Measurements from ENCODE around the gene GUK1. TPM values are rescaled to one million over a fixed set of nuclear protein-coding genes. Genes with fewer than 3 reads are reported as not detected.

GUK1 gene
- total RNA-seq, 1 donor from 2014 or later = 242 TPM

GRCh38 chr1:228175316-228176023, 35.4 kb downstream of the GUK1 start:
- no peak for TF ChIP-seq CTCF (conservative IDR thresholded peaks at IDR 0.05; ENCODE audit: low read depth, low read length)

GRCh38 chr1:228176024-228176395, 35.9 kb downstream of the GUK1 start:
- DNase-seq (ENCODE audit: low read depth) = no peak
- no peak overlapping the region for H3K4me3 ChIP-seq (ENCODE audit: low read depth, low read length)
- TF ChIP-seq CTCF (conservative IDR thresholded peaks at IDR 0.05; ENCODE audit: low read depth, low read length) = no peak

More at GRCh38 chr1:228175316-228176023, 35.4 kb downstream of the GUK1 start:
- DNase-seq (ENCODE audit: low read depth) = no peak
- H3K4me3 ChIP-seq (ENCODE audit: low read depth, low read length) = no peak overlapping the region

- DNase-seq (ENCODE audit: low read depth) = no peak
- TF ChIP-seq CTCF (conservative IDR thresholded peaks at IDR 0.05; ENCODE audit: low read depth, low read length) = no peak
- H3K4me3 ChIP-seq (ENCODE audit: low read depth, low read length) = no peak overlapping the region
These were observed 36.5 kb downstream of the GUK1 start for GRCh38 chr1:228176461-228177182.

- H3K4me3 ChIP-seq (ENCODE audit: low read depth, low read length) = no peak overlapping the region
- no peak for TF ChIP-seq CTCF (conservative IDR thresholded peaks at IDR 0.05; ENCODE audit: low read depth, low read length)
- DNase-seq (ENCODE audit: low read depth) = no peak
These were observed 37.0 kb downstream of the GUK1 start for GRCh38 chr1:228177183-228177475.

GRCh38 chr1:228177721-228178710, 37.9 kb downstream of the GUK1 start:
- no peak for TF ChIP-seq CTCF (conservative IDR thresholded peaks at IDR 0.05; ENCODE audit: low read depth, low read length)
- DNase-seq (ENCODE audit: low read depth) = no peak
- H3K4me3 ChIP-seq (ENCODE audit: low read depth, low read length) = no peak overlapping the region

- no peak for TF ChIP-seq CTCF (conservative IDR thresholded peaks at IDR 0.05; ENCODE audit: low read depth, low read length)
- DNase-seq (ENCODE audit: low read depth) = no peak
- no peak overlapping the region for H3K4me3 ChIP-seq (ENCODE audit: low read depth, low read length)
These were observed 38.9 kb downstream of the GUK1 start for GRCh38 chr1:228178737-228179684.

All from epithelial cell of proximal tubule (primary cell).